Measurements from ENCODE around the gene STOM.

GRCh38 chr9:121322737-121323448 lies 47.2 kb downstream of the STOM start:
- TF ChIP-seq CTCF (IDR thresholded peaks at IDR 0.05), result no peak
- no peak for TF ChIP-seq POLR2A (IDR thresholded peaks at IDR 0.05)
- no peak for TF ChIP-seq EP300 (IDR thresholded peaks at IDR 0.05)
- no peak for TF ChIP-seq POLR2AphosphoS5 (IDR thresholded peaks at IDR 0.05)
